ENCODE results near the gene KSR2.

Gene KSR2

GRCh38 chr12:117412465-117413188, 556.2 kb downstream of the KSR2 start:
- no peak for DNase-seq (ENCODE audit: low read depth in 2 of 2)

- DNase-seq (ENCODE audit: low read depth in 2 of 2): no peak
Observed at GRCh38 chr12:117409286-117409685, 559.5 kb downstream of the KSR2 start.

GRCh38 chr12:117408161-117408791, 560.5 kb downstream of the KSR2 start:
- DNase-seq (ENCODE audit: low read depth in 2 of 2): no peak

- DNase-seq (ENCODE audit: low read depth in 2 of 2): no peak
Observed at GRCh38 chr12:117404940-117405339, 563.9 kb downstream of the KSR2 start.

- DNase-seq (ENCODE audit: low read depth in 2 of 2): no peak
Observed at GRCh38 chr12:117404203-117404853, 564.5 kb downstream of the KSR2 start.

- DNase-seq (ENCODE audit: low read depth in 2 of 2): no peak
Observed at GRCh38 chr12:117403586-117404139, 565.1 kb downstream of the KSR2 start.
